ENCODE results near the gene RAPGEF2. TPM values are rescaled to one million over a fixed set of nuclear protein-coding genes. Genes with fewer than 3 reads are reported as not detected.

RAPGEF2 gene
- total RNA-seq, 1 experiment from 2014 or later, result 21.2 TPM

- DNase-seq (no peak), ATAC-seq (no peak)
- no peaks in the 10 kb centered on the region for H3K27me3 ChIP-seq (ENCODE audit: low read length)
- intact Hi-C loops (cut with micrococcal nuclease), result no loop called here
- H3K9me2 ChIP-seq (replicated peaks; ENCODE audit: low read length), result no peaks in the 10 kb centered on the region
- POLR2A ChIA-PET (ENCODE audit: unreplicated experiment), result no interaction called here
- no TSS peak for BruUV-seq (replicated peaks)
- no peaks in the 10 kb centered on the region for H3K79me2 ChIP-seq (ENCODE audit: low read length)
- no peaks in the 10 kb centered on the region for H3K4me1 ChIP-seq (ENCODE audit: insufficient read depth, low read length)
- H2AFZ ChIP-seq (ENCODE audit: low read length), result no peak overlapping the region
- no peaks in the 10 kb centered on the region for H3K36me3 ChIP-seq (ENCODE audit: low read depth, low read length)
- H3F3A ChIP-seq (ENCODE audit: low read length, unreplicated experiment), result no peaks in the 10 kb centered on the region
- H3K27ac ChIP-seq (ENCODE audit: low read length), result no peak overlapping the region
- TF ChIP-seq EZH2phosphoT487 (IDR thresholded peaks at IDR 0.05; ENCODE audit: borderline replicate concordance, low read length), result no peak
- no peak for TF ChIP-seq CTCF (conservative IDR thresholded peaks at IDR 0.05; ENCODE audit: low read depth, low read length)
- no peak for TF ChIP-seq EZH2 (IDR thresholded peaks at IDR 0.05; ENCODE audit: low read length, unreplicated experiment)
- no peaks in the 10 kb centered on the region for H3K9me3 ChIP-seq (ENCODE audit: low read length)
- H3K4me2 ChIP-seq (ENCODE audit: low read length), result no peak overlapping the region
- CTCF ChIA-PET, result no interaction called here
- H3K9ac ChIP-seq (ENCODE audit: low read length), result no peak overlapping the region
- H3K4me3 ChIP-seq (ENCODE audit: low read length), result no peak overlapping the region
- H4K20me1 ChIP-seq (ENCODE audit: low read length), result no peaks in the 10 kb centered on the region
These were observed 250.7 kb downstream of the RAPGEF2 start for GRCh38 chr4:159353422-159354116.

GRCh38 chr4:159355466-159355865 is 252.6 kb downstream of the RAPGEF2 start:
- Histone ChIP-seq H3K9me3 (ENCODE audit: low read length) (no peaks in the 10 kb centered on the region), H3K27ac (ENCODE audit: low read length) (no peak overlapping the region), H3K9ac (ENCODE audit: low read length) (no peak overlapping the region), H2AFZ (ENCODE audit: low read length) (no peak overlapping the region), H3F3A (ENCODE audit: low read length, unreplicated experiment) (no peaks in the 10 kb centered on the region), H3K36me3 (ENCODE audit: low read depth, low read length) (no peaks in the 10 kb centered on the region), H3K9me2 (replicated peaks; ENCODE audit: low read length) (no peaks in the 10 kb centered on the region), H4K20me1 (ENCODE audit: low read length) (no peaks in the 10 kb centered on the region), H3K4me3 (ENCODE audit: low read length) (no peak overlapping the region), H3K4me2 (ENCODE audit: low read length) (no peak overlapping the region), H3K4me1 (ENCODE audit: insufficient read depth, low read length) (peaks cover 7% of the 10 kb centered on the region), H3K27me3 (ENCODE audit: low read length) (no peaks in the 10 kb centered on the region), H3K79me2 (ENCODE audit: low read length) (no peaks in the 10 kb centered on the region)
- TF ChIP-seq CTCF (conservative IDR thresholded peaks at IDR 0.05; ENCODE audit: low read depth, low read length), result no peak
- no peak for TF ChIP-seq EZH2phosphoT487 (IDR thresholded peaks at IDR 0.05; ENCODE audit: borderline replicate concordance, low read length)
- no peak for TF ChIP-seq EZH2 (IDR thresholded peaks at IDR 0.05; ENCODE audit: low read length, unreplicated experiment)
- ATAC-seq (no peak), DNase-seq (no peak)
- ChIA-PET POLR2A (ENCODE audit: unreplicated experiment) (no interaction called here), CTCF (no interaction called here)
- BruUV-seq (replicated peaks), result no TSS peak
- intact Hi-C loops (cut with micrococcal nuclease), result no loop called here

- Histone ChIP-seq H3K4me2 (ENCODE audit: low read length) (no peak overlapping the region), H3K9ac (ENCODE audit: low read length) (no peak overlapping the region), H2AFZ (ENCODE audit: low read length) (no peak overlapping the region), H3K27ac (ENCODE audit: low read length) (no peak overlapping the region), H3K4me3 (ENCODE audit: low read length) (no peak overlapping the region), H3K9me3 (ENCODE audit: low read length) (no peaks in the 10 kb centered on the region), H3K4me1 (ENCODE audit: insufficient read depth, low read length) (peaks cover 15% of the 10 kb centered on the region), H3K79me2 (ENCODE audit: low read length) (no peaks in the 10 kb centered on the region), H3K27me3 (ENCODE audit: low read length) (no peaks in the 10 kb centered on the region), H4K20me1 (ENCODE audit: low read length) (no peaks in the 10 kb centered on the region), H3K9me2 (replicated peaks; ENCODE audit: low read length) (no peaks in the 10 kb centered on the region), H3F3A (ENCODE audit: low read length, unreplicated experiment) (no peaks in the 10 kb centered on the region), H3K36me3 (ENCODE audit: low read depth, low read length) (no peaks in the 10 kb centered on the region)
- CTCF ChIA-PET, result no interaction called here
- POLR2A ChIA-PET (ENCODE audit: unreplicated experiment), result no interaction called here
- DNase-seq (no peak), ATAC-seq (no peak)
- no peak for TF ChIP-seq CTCF (conservative IDR thresholded peaks at IDR 0.05; ENCODE audit: low read depth, low read length)
- TF ChIP-seq EZH2 (IDR thresholded peaks at IDR 0.05; ENCODE audit: low read length, unreplicated experiment), result no peak
- no peak for TF ChIP-seq EZH2phosphoT487 (IDR thresholded peaks at IDR 0.05; ENCODE audit: borderline replicate concordance, low read length)
- no TSS peak for BruUV-seq (replicated peaks)
- intact Hi-C loops (cut with micrococcal nuclease), result no loop called here
These were observed 254.5 kb downstream of the RAPGEF2 start for GRCh38 chr4:159357350-159357749.
